ENCODE measurements around the gene ATF2.

ATF2 gene

GRCh38 chr2:175167792-175168563 lies at the start of gene ATF2:
Gene ATF2, minus strand, starts transcription at chr2:175168203. Its CDS starts 31,760 bp downstream, at chr2:175136443.
- DNase-seq, result peak; percentile 97

DNA sequence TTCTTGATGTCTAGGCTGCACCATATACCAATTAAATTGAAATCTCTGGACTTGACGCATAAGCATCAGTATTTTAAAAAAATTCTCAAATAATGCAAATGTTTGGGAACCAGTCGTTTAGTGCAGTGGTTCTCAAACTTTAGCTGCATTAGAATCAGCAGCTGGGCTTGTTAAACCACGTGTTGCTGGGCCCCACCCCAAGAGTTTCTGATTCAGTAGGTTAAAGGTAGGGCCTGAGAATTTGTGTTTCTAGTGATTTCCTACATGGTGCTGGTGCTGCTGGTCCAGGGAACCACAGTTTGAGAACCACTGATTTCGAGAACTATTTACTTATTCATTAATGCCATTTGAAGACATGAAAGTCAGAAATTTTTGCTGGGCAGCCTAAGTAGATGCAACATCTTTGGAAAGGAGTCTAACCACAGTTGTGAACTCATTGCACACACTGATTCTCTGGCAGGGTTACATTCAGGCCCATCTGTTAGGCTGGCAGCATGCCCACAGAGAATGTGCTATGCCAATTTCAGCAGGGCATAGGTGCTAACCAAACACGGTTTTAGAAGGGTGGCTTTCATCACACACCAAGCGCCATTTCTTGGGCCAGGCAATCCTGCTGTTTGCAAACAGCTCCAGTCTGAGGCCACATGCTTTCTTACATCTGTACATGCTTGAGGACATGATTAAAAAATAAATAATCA lies 39.9 kb upstream of the ATF2 start:
- no peak for DNase-seq

DNA sequence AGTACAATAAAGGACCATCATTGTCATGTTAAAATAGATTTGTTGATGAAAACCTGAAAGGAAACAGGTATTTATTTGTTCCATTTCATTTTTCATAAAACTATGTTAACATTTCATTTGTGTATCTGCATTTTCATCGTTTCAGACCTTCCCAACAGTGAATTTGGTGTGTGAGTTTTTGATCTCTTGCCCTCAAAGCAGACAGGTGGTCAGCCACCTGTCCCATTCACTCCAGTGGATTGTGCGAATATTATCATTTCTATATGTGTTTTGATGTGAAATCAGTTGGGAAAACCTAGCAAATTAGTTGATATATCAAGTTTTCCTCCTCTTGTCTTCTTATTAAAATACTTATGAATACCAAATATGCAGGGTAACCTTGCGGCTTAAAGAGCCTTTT lies 38.9 kb upstream of the ATF2 start:
- DNase-seq, result no peak

- no peak for DNase-seq
Measured at GRCh38 chr2:175205523-175205922, 37.5 kb upstream of the ATF2 start.

GRCh38 chr2:175203621-175204496 lies 35.9 kb upstream of the ATF2 start:
- DNase-seq, result peak; percentile 24

GRCh38 chr2:175195012-175195411 lies 27.0 kb upstream of the ATF2 start:
- no peak for DNase-seq

- DNase-seq, result no peak
Measured at GRCh38 chr2:175188761-175189160, 20.8 kb upstream of the ATF2 start.

- DNase-seq, result no peak
Measured at GRCh38 chr2:175187378-175187777, 19.4 kb upstream of the ATF2 start.

DNA sequence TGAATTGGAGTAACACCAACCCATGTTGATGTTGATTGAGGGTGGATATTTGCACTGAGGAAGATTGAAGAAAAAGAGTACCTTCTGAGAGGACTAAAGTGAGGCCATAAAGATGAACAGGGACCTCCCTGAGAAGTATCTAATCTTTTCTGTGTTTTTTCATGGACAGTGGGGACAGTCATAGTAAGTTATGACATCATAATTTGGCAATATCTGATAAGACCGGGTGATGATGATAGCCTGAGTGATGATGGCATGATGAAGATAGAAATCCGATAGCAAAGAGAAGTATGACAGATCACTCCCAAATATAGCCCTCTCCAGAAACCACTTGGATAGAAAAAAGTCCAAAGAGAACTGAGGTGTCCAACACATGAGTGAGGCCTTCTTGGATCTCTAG lies 15.7 kb upstream of the ATF2 start:
- no peak for DNase-seq

- no peak for DNase-seq
Measured at GRCh38 chr2:175181877-175182308, 13.9 kb upstream of the ATF2 start.

DNA sequence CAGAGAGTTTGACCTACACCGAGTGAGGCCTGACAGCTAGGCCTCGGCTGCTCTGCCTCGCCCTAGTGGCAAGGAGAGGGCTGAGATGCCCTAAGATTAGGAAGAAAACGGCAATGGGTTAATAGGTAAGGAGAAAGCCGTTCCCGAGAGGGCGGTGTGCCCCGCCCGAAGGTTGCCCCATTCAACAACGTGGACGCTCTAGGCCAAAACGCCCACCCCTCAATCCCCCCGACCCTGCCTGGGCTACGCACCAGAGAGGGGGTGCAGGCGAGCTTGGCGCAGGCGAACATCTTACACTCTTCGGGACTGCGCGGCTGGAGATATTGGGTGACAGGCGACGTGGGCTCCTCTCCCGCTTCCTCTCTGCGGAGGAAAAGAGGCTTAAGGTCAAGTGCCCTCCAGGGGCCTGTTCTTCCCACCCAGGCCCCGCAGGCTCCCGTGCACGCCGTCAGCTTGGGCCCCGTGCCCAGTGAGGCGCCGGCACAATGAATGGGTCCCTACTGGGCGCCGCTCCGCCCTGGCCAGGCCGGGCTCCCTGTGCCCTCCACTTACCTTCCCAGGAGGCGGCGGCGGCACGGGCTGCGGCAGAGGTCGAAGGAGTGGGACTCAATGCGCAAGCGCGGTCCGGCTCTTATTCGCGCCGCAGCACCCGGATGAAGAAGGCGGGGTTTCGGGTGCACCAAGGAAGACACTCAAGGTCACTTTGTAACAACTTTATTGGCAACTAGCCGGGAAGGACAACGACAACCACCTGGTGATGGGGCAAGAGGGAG lies 13.3 kb upstream of the ATF2 start, which contains the start of gene ATP5MC3:
TSS of gene ATP5MC3 (minus strand) at position 607 of the 773 bp plus-strand sequence. CDS start at position 290, 317 bp downstream.
- peak; percentile 86 for DNase-seq

DNA sequence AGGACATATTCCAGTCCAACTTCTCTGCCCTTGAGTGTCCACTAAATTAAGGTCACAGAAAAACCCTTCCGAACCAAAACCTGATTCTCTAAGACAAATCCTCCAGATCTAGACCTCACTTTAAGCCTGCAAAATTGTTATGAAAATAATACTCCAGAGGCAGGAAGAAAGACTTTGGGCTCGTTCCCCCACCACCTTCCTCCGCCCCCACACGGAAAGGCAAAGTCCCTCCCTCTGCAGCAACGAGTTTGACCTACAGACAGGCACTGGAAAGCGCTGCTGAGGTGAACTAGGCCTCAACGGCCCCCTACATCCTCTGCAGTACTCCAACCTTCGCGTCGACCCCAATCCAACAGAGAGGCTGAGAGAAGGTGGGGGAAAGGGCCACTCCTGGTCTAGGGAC lies 12.7 kb upstream of the ATF2 start:
- DNase-seq, result peak; percentile 43

GRCh38 chr2:175176624-175177023 lies 8.6 kb upstream of the ATF2 start:
- DNase-seq, result no peak

DNA sequence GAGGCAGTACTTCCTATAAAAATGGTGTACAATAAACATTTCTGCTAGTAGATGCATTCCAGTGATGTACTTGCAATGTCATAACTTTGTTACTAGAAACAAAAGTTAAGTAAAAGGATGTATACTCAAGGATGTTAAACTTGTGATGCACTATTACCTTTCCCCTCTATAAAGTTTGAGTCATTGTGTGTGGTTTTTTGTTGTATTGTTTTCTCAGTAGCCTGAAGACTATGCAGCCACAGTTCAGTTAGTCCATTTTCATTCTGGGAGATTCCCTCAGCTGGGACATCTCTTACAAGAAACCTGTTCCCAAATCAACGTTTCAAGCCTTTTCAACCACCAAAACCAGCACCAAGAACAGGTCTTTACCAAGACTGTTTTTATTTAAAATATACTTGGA lies 7.9 kb upstream of the ATF2 start:
- no peak for DNase-seq

- DNase-seq, result no peak
Measured at GRCh38 chr2:175175320-175175719, 7.3 kb upstream of the ATF2 start.

- no peak for DNase-seq
Measured at GRCh38 chr2:175170659-175171304, 2.8 kb upstream of the ATF2 start.

DNA sequence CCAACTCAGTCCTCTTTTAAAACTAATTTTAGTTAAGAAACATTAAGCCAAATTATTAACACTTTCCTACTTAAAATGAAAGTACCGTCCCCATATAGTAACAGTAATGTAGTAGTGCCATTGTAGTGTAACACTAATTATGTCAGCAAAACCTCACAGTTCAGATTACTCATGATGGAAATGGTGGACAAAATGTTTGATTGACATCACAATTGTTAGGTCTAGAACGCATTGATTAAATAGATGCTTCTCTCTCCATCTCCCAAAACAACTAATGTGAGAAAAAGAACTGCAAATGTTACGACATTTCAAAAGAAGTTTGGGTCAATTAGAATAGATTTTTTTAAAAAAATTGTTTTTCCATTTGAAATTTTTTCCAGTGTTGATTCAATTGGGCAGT lies 1.2 kb upstream of the ATF2 start:
- DNase-seq, result no peak

DNA sequence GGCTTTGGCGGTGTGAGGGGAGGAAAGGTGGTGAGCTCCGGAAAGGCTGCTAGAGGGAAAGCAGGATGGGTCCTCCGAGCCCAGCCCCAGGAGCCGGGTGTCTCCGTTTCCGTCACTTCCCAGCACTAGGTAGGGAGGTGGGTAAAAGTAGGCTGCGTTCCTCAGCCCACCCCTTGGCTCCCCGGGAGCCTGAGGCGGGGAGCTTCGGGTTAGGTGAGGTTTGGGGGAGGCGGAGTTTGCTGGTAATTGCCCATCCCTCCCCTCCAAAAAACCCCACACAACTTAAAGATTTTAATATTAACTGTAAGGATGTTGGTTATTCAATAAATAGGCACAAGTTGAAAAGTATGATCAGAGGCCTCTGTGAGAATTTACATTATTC lies 552 bp upstream of the ATF2 start:
- DNase-seq, result no peak

DNA sequence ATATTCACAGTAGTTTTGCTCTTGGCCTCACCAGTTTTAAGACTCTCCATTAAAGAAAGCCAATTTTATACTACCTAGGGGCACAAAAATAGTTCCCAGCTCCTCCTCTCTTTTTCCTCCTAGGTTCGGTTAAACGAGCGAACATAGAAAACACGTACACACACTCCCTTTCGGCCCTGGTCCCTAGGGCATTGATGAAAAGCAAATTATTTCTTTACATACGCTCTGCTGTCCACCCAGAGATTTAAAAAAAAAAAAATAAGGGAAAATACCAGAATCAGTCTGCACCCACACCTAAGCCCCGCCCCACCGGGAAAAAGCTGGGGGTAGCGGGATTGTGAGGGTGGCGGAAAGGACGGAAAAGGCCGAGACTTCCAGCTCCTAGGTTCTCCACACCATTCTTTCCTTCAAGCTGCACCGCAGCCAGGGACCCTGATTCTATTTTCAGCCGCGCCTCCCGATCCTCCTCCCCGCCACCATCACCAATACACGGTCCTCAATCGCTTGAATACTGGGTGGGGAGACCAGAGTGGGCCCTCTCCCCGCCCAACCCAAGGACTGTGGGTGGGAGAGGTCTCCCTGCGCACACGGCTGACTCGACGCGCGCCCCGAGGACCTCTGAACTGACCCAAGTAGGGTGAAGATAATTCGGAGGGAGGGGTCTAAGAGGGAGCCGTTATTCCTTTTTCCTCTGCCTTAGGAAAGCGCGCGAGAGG lies 769 bp downstream of the ATF2 start:
- peak; percentile 4 for DNase-seq

- DNase-seq, result no peak
Measured at GRCh38 chr2:175166216-175166824, 1.7 kb downstream of the ATF2 start.

DNA sequence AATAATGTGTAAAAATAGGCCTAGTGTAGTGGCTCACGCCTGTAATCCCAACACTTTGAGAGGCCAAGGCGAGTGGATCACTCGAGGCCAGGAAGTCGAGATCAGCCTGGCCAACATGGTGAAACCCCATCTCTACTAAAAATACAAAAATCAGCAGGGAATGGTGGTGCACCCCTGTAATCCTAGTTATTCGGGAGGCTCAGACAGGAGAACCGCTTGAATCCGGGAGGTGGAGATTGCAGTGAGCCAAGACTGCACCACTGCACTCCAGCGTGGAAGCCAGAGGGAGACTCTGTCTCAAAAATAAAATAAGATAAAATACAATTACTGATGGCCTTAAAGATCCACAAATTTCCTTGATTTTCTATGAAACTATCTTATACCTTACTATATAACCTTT lies 3.8 kb downstream of the ATF2 start:
- no peak for DNase-seq

Data from activated T-cell treated with anti-CD3 and anti-CD28 coated beads for 4 hours (primary cell).